ENCODE results near the gene MYBBP1A. TPM values are rescaled to one million over a fixed set of nuclear protein-coding genes. Genes with fewer than 3 reads are reported as not detected.
"Not testable (repeated sequence)": the region's sequence is repeated elsewhere in the genome, so short reads cannot be mapped to it uniquely, and the experiment has no call there.

Gene MYBBP1A
- total RNA-seq, 3 donors from 2014 or later (not counting 1 experiment from before 2014, with no cell fraction given) = 50.5 to 58.1 (median 52.7) TPM

DNA sequence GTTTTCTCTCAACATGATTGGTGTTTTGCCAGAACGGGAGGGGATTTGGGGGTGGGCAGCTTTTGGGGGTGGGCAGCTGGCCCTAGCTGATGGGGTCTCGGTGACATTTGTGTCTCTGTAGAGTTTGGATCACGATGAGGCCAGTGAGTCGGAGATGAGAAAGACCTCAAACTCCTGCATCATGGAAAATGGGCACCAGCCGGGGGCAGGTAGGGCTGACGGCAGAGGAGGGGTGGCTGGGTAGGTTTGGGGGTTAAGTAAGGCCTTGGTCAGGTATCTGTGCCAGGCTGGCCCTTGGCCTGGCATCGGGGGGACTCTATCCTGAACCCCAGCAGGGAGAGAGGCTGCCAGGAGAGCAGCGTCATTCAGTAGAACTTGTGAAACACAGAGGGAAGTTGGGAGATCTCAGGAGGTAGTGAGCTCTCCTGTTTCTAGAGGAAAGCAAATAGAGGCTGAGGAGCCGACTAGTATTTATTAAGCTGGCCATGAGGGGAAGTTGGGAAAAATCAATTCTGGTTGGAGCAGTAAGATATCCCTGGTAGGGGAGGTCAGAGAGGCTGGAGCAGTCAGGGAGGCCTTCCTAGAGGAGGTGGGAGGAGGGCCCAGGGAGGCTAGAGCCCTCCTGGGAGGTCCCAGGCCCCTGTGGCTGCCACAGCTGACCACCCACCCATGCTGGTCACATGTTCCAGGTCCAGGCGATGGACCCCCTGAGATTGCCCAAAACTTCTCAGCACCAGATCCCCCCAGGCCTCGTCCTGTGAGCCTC is 37.2 kb upstream of the MYBBP1A start:
- TF ChIP-seq, protein P1, sequence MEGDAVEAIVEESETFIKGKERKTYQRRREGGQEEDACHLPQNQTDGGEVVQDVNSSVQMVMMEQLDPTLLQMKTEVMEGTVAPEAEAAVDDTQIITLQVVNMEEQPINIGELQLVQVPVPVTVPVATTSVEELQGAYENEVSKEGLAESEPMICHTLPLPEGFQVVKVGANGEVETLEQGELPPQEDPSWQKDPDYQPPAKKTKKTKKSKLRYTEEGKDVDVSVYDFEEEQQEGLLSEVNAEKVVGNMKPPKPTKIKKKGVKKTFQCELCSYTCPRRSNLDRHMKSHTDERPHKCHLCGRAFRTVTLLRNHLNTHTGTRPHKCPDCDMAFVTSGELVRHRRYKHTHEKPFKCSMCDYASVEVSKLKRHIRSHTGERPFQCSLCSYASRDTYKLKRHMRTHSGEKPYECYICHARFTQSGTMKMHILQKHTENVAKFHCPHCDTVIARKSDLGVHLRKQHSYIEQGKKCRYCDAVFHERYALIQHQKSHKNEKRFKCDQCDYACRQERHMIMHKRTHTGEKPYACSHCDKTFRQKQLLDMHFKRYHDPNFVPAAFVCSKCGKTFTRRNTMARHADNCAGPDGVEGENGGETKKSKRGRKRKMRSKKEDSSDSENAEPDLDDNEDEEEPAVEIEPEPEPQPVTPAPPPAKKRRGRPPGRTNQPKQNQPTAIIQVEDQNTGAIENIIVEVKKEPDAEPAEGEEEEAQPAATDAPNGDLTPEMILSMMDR (IDR thresholded peaks at IDR 0.05) = no peak
- Mint-ChIP-seq H3K4me1 (peaks cover 5% of the 10 kb centered on the region in 2 donors), H3K36me3 (no peaks in the 10 kb centered on the region), H3K4me3 (no peak overlapping the region), H3K27ac (no peak overlapping the region), H3K9me3 (no peaks in the 10 kb centered on the region), H3K27me3 (ENCODE audit: low read depth in 2 of 2) (peaks cover 0 to 10% of the 10 kb centered on the region in 2 donors)
- WGBS (ENCODE audit: insufficient coverage) = 85% methylated on average over 11 of the region's 11 CpGs
- no peak overlapping the region for H3K4me3 ChIP-seq (ENCODE audit: low read length)
- no peaks in the 10 kb centered on the region for H3K9me3 ChIP-seq (ENCODE audit: control insufficient read depth, insufficient read depth, low read length)
- no peak overlapping the region for H3K27ac ChIP-seq (ENCODE audit: low read length)
- intact Hi-C loops (cut with micrococcal nuclease) = no loop called here
- no peaks in the 10 kb centered on the region for H3K36me3 ChIP-seq (ENCODE audit: control insufficient read depth, insufficient read depth, low read length)
- peaks cover 2% of the 10 kb centered on the region for H3K27me3 ChIP-seq (ENCODE audit: control insufficient read depth, insufficient read depth, low read length)
- peaks cover 6% of the 10 kb centered on the region for H3K4me1 ChIP-seq (ENCODE audit: control insufficient read depth, insufficient read depth, low read length)
- DNase-seq = no peak
- ATAC-seq = no peak

DNA sequence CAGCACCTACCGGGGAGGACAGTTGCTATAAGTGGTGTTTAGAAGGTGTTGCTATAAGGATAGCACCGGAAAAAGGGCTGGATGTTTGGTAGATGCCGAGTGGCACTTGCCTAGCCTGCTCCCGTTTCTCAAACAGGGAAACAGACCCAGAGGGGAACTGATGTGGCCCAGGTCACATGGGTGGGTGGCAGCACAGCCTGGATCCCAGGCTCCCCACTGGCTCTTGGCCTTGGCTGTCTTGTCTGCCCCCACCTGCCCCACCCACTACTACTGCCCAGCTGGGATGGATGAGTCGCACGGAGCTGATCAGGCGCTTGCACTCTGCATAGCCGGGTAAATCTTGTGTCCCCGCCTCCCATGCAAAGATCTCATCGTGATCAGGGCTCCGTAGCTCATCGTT is 36.3 kb upstream of the MYBBP1A start:
- Histone ChIP-seq H3K4me3 (ENCODE audit: low read length) (no peak overlapping the region), H3K27me3 (ENCODE audit: control insufficient read depth, insufficient read depth, low read length) (peaks cover 2% of the 10 kb centered on the region), H3K36me3 (ENCODE audit: control insufficient read depth, insufficient read depth, low read length) (no peaks in the 10 kb centered on the region), H3K9me3 (ENCODE audit: control insufficient read depth, insufficient read depth, low read length) (no peaks in the 10 kb centered on the region), H3K27ac (ENCODE audit: low read length) (no peak overlapping the region), H3K4me1 (ENCODE audit: control insufficient read depth, insufficient read depth, low read length) (peaks cover 6% of the 10 kb centered on the region)
- WGBS (ENCODE audit: insufficient coverage) = 72% methylated on average over 12 of the region's 12 CpGs
- TF ChIP-seq, protein P1 (IDR thresholded peaks at IDR 0.05) = no peak
- H3K4me1 Mint-ChIP-seq = peaks cover 5% of the 10 kb centered on the region in 2 donors
- intact Hi-C loops (cut with micrococcal nuclease) = no loop called here
- peaks cover 5 to 12% of the 10 kb centered on the region in 2 donors for H3K27me3 Mint-ChIP-seq (ENCODE audit: low read depth in 2 of 2)
- no peaks in the 10 kb centered on the region for H3K9me3 Mint-ChIP-seq
- no peaks in the 10 kb centered on the region for H3K36me3 Mint-ChIP-seq
- H3K27ac Mint-ChIP-seq = no peak overlapping the region
- ATAC-seq (no peak), DNase-seq (no peak)
- no peak overlapping the region for H3K4me3 Mint-ChIP-seq

DNA sequence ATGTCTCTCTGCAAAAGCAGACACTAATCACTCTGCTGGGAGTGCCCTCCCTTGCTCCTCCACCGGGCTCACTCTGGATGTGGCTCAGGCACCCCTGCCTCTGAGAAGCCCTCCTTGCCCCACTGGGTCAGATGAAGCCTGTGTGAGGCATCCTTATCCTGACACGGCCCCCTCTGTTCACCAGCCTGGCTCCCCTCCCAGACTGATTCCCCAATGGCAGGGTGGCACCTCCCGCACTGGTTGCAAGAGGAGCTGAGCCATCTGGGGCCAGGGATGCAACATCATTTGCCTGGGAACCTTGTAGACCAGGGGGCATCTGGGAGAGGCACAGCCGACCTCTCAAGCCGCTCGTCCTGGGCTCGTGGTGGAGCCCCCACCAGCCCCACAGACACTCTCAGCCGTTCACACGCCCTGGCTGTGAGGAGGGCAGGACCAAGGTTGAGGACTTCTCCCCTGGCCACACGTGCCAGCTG is 35.8 kb upstream of the MYBBP1A start:
- peaks cover 10 to 16% of the 10 kb centered on the region in 2 donors for H3K27me3 Mint-ChIP-seq (ENCODE audit: low read depth in 2 of 2)
- 81% methylated on average over 10 of the region's 10 CpGs for WGBS (ENCODE audit: insufficient coverage)
- H3K4me1 Mint-ChIP-seq = peaks cover 5% of the 10 kb centered on the region in 2 donors
- TF ChIP-seq, protein P1 (IDR thresholded peaks at IDR 0.05) = no peak
- no peaks in the 10 kb centered on the region for H3K9me3 Mint-ChIP-seq
- no peak overlapping the region for H3K27ac Mint-ChIP-seq
- Histone ChIP-seq H3K27me3 (ENCODE audit: control insufficient read depth, insufficient read depth, low read length) (peaks cover 2% of the 10 kb centered on the region), H3K4me1 (ENCODE audit: control insufficient read depth, insufficient read depth, low read length) (peaks cover 6% of the 10 kb centered on the region), H3K27ac (ENCODE audit: low read length) (no peak overlapping the region), H3K9me3 (ENCODE audit: control insufficient read depth, insufficient read depth, low read length) (no peaks in the 10 kb centered on the region), H3K4me3 (ENCODE audit: low read length) (no peak overlapping the region), H3K36me3 (ENCODE audit: control insufficient read depth, insufficient read depth, low read length) (no peaks in the 10 kb centered on the region)
- no peaks in the 10 kb centered on the region for H3K36me3 Mint-ChIP-seq
- intact Hi-C loops (cut with micrococcal nuclease) = no loop called here
- DNase-seq = no peak
- H3K4me3 Mint-ChIP-seq = no peak overlapping the region
- ATAC-seq = no peak

DNA sequence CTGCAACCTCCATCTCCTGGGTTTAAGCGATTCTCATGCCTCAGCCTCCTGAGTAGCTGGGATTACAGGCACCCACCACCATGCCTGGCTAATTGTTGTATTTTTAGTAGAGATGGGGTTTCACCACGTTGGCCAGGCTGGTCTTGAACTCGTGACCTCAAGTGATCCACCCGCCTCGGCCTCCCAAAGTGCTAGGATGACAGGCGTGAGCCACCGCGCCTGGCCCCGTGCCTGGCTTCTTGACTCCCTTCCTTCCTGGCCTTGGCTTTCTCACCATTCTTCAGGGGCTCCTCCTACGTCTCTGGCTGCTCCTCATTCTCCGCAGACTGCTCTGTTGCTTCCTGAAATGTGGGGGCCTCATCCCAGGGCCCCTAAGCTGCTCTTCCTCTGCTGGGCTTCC is 34.9 kb upstream of the MYBBP1A start:
- H3K4me1 ChIP-seq (ENCODE audit: control insufficient read depth, insufficient read depth, low read length); H3K27me3 ChIP-seq (ENCODE audit: control insufficient read depth, insufficient read depth, low read length); DNase-seq; H3K27ac Mint-ChIP-seq; H3K4me3 Mint-ChIP-seq; H3K27ac ChIP-seq (ENCODE audit: low read length); H3K36me3 ChIP-seq (ENCODE audit: control insufficient read depth, insufficient read depth, low read length); H3K4me3 ChIP-seq (ENCODE audit: low read length); H3K36me3 Mint-ChIP-seq; intact Hi-C loops (cut with micrococcal nuclease); H3K9me3 ChIP-seq (ENCODE audit: control insufficient read depth, insufficient read depth, low read length); H3K4me1 Mint-ChIP-seq; ATAC-seq; H3K9me3 Mint-ChIP-seq: not testable (repeated sequence)
- WGBS (ENCODE audit: insufficient coverage) = 78% methylated on average over 10 of the region's 11 CpGs
- H3K27me3 Mint-ChIP-seq (ENCODE audit: low read depth in 2 of 2) = peaks cover 11 to 21% of the 10 kb centered on the region in 2 donors

Data from natural killer cell (primary cell).